H54 (cell line): ENCODE data around the gene ERCC3.
"Not testable (repeated sequence)": the region's sequence is repeated elsewhere in the genome, so short reads cannot be mapped to it uniquely, and the experiment has no call there.

ENCODE experiments used
- DNase-seq: peaks from one replicate; pipeline ENCODE4 v3.0.0; 2011; ENCODE audit warnings: low spot score, mixed read lengths; ENCODE audit not compliant: insufficient read length
- FAIRE-seq: peaks from 3 replicates; lab custom pipeline; 2011; peaks lifted over from hg19 to GRCh38; lab: Jason Lieb, UNC
- POLR2A ChIP-seq: IDR thresholded peaks from 2 replicates; pipeline ENCODE4 v1.6.1; 2011; ENCODE audit warnings: low read depth, mild to moderate bottlenecking, low read length

ERCC3 gene

GRCh38 chr2:127226132-127226519 is 67.8 kb downstream of the ERCC3 start:
- TF ChIP-seq POLR2A = no peak
- DNase-seq = no peak
- no peak for FAIRE-seq

GRCh38 chr2:127225186-127225960 is 68.6 kb downstream of the ERCC3 start:
- TF ChIP-seq POLR2A = no peak

GRCh38 chr2:127224135-127224534 is 69.8 kb downstream of the ERCC3 start:
- not testable (repeated sequence) for DNase-seq, FAIRE-seq

More at GRCh38 chr2:127225186-127225960, 68.6 kb downstream of the ERCC3 start:
- FAIRE-seq (no peak), DNase-seq (no peak)

- DNase-seq (no peak), FAIRE-seq (no peak)
- no peak for TF ChIP-seq POLR2A
Observed at GRCh38 chr2:127220768-127221527, 73.0 kb downstream of the ERCC3 start.

GRCh38 chr2:127220102-127220767 is 73.7 kb downstream of the ERCC3 start, which contains the start of gene CYP27C1:
Gene CYP27C1, minus strand, starts transcription at chr2:127220299. Its CDS starts 29 bp downstream, at chr2:127220270.
- peak; percentile 0; the same call in 1 of the 2 replicates for TF ChIP-seq POLR2A
- no peak for DNase-seq
- no peak for FAIRE-seq

- no peak for DNase-seq
- no peak for FAIRE-seq
Observed at GRCh38 chr2:127219171-127220070, 74.5 kb downstream of the ERCC3 start.

GRCh38 chr2:127218812-127219170 is 75.2 kb downstream of the ERCC3 start:
- 0 out of 2 replicates have a peak, but pooled peaks have one; percentile 29 for TF ChIP-seq POLR2A
- no peak for FAIRE-seq
- no peak for DNase-seq

More at GRCh38 chr2:127219171-127220070, 74.5 kb downstream of the ERCC3 start:
- peak; percentile 4; the same call in 1 of the 2 replicates for TF ChIP-seq POLR2A

- FAIRE-seq = peak; percentile 91
- DNase-seq = peak; percentile 94
- TF ChIP-seq POLR2A = peak; percentile 31; the same call in 1 of the 2 replicates
Observed at GRCh38 chr2:127217470-127218325, 76.2 kb downstream of the ERCC3 start.

- FAIRE-seq (no peak), DNase-seq (no peak)
- no peak for TF ChIP-seq POLR2A
Observed at GRCh38 chr2:127216593-127216992, 77.4 kb downstream of the ERCC3 start.

GRCh38 chr2:127216095-127216494 is 77.8 kb downstream of the ERCC3 start:
- FAIRE-seq = no peak
- no peak for TF ChIP-seq POLR2A
- no peak for DNase-seq

GRCh38 chr2:127214201-127214600 is 79.7 kb downstream of the ERCC3 start:
- FAIRE-seq = not testable (repeated sequence)

GRCh38 chr2:127208313-127208712 is 85.6 kb downstream of the ERCC3 start:
- DNase-seq = no peak
- no peak for FAIRE-seq
- no peak for TF ChIP-seq POLR2A

More at GRCh38 chr2:127214201-127214600, 79.7 kb downstream of the ERCC3 start:
- not testable (repeated sequence) for DNase-seq
